ENCODE data around the gene THPO. TPM values are rescaled to one million over a fixed set of nuclear protein-coding genes. Genes with fewer than 3 reads are reported as not detected.

The THPO gene
- total RNA-seq, 1 donor from 2014 or later: not detected

DNA sequence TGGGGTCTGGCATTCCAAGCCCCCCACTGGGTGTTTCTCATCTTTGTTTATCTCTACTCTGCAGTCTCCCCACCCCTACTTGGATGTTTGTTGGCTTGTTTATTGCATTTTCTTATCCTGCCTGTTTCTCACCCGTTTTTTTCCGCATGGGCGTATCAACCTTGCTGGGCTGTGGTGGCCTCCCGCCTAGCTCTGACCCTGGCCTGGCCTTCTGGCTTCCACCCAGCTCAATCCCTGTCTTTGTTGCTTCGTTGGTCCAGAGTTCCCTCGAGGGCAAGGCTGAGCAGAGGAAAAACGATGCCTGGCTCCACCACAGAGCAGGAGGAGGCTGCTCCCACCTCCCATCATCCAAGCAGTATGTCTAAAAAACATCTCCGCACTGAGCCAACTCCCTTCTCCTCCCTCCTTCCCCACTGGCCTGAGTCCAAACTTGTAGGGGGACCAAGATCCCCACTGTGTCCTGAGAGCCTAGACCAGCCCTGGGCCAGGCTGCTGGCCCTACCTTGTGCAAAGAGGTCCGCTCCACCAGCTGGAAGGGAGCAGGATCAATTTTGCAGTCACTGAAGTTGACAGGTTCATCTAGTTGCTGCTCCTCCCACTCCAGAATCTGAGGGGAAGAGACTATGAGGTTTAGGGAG lies 26.4 kb downstream of the THPO start:
- ChIA-PET CTCF (interaction anchor here (0.6 kb wide), 1 partner anchor 162 kb away, joined by 3 read pairs; no protein-coding TSS in a partner anchor), POLR2A (no interaction called here)
- no peaks in the 10 kb centered on the region for H3K36me3 Mint-ChIP-seq (ENCODE audit: low read depth)
- DNase-seq (no peak), ATAC-seq (ENCODE audit: low read depth) (no peak)
- intact Hi-C loops (cut with micrococcal nuclease): no loop called here
- H3K27ac Mint-ChIP-seq: no peak overlapping the region
- no peaks in the 10 kb centered on the region for H3K4me1 Mint-ChIP-seq
- H3K9me3 Mint-ChIP-seq: no peaks in the 10 kb centered on the region
- H3K4me3 Mint-ChIP-seq: no peak overlapping the region
- TF ChIP-seq, protein P1, sequence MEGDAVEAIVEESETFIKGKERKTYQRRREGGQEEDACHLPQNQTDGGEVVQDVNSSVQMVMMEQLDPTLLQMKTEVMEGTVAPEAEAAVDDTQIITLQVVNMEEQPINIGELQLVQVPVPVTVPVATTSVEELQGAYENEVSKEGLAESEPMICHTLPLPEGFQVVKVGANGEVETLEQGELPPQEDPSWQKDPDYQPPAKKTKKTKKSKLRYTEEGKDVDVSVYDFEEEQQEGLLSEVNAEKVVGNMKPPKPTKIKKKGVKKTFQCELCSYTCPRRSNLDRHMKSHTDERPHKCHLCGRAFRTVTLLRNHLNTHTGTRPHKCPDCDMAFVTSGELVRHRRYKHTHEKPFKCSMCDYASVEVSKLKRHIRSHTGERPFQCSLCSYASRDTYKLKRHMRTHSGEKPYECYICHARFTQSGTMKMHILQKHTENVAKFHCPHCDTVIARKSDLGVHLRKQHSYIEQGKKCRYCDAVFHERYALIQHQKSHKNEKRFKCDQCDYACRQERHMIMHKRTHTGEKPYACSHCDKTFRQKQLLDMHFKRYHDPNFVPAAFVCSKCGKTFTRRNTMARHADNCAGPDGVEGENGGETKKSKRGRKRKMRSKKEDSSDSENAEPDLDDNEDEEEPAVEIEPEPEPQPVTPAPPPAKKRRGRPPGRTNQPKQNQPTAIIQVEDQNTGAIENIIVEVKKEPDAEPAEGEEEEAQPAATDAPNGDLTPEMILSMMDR (IDR thresholded peaks at IDR 0.05): no peak
- no peaks in the 10 kb centered on the region for H3K27me3 Mint-ChIP-seq

DNA sequence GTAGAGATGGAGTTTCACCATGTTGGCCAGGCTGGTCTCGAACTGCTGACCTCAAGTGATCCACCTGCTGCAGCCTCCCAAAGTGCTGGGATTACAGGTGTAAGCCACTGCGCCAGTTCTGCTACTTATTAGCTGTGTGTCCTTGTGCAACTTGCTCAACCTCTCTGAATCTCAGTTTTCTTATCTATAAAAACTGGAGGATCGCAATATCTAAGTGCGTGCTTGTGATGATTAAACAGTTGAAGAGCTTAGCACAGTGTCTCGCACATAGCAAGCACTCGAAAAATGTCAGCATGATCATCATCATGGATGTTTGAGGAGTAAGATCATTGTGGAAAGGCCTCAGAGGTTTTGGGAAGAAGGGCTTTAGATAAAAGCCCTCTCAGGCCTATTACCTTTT lies 27.4 kb downstream of the THPO start:
- ChIA-PET POLR2A (interaction anchor here (0.6 kb wide), 1 partner anchor 30 kb away, joined by 3 read pairs; no protein-coding TSS in a partner anchor), CTCF (no interaction called here)
- no peak overlapping the region for H3K4me3 Mint-ChIP-seq
- H3K27me3 Mint-ChIP-seq: no peaks in the 10 kb centered on the region
- H3K27ac Mint-ChIP-seq: no peak overlapping the region
- H3K36me3 Mint-ChIP-seq (ENCODE audit: low read depth): peaks cover 1% of the 10 kb centered on the region
- DNase-seq (no peak), ATAC-seq (ENCODE audit: low read depth) (no peak)
- no peaks in the 10 kb centered on the region for H3K9me3 Mint-ChIP-seq
- intact Hi-C loops (cut with micrococcal nuclease): no loop called here
- TF ChIP-seq, protein P1 (IDR thresholded peaks at IDR 0.05): no peak
- no peaks in the 10 kb centered on the region for H3K4me1 Mint-ChIP-seq

DNA sequence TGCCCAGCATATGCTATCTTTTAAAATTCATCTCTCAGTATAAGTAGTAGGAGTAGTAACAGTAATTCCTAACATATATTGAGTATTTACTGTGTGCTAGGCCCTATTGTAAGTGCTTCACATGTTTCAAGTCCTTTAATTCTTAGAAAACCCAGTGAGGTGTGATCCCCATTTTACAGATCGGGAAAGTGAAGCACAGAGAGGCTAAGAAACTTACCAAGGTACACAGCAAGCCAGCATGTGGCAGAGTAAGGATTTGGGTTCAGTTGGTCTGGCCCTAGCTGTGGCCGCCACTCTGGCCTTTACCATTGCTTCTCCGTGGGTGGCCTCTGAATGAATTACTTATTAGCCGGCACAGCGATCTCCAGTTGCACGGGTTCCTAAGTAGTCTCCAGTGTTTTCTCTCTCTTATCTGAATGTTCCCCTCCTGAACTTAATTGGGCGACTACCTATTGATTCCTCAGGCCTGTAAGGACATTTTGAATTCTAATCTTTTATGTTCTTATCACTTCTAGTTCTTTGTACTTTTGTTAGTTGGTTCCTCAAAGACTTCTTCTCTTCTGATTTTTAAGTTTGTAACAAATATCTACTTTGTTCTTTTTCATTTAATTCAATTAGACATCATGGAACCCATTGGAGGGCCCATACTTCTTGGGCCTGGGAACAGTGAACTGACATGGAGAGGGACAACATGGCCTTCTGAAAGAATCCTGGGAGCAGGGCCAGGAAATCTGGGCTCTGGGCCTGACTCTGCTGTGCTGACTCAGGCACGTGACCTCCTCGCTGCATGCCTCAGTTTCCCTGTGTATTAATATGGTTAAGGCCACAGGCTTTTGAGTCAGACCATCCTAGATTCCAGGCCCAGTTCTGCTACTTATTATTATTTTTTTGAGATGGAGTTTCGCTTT lies 28.2 kb downstream of the THPO start:
- CTCF ChIA-PET: no interaction called here
- Mint-ChIP-seq H3K4me1 (no peaks in the 10 kb centered on the region), H3K4me3 (no peak overlapping the region), H3K36me3 (ENCODE audit: low read depth) (peaks cover 3% of the 10 kb centered on the region), H3K27me3 (no peaks in the 10 kb centered on the region), H3K27ac (no peak overlapping the region), H3K9me3 (no peaks in the 10 kb centered on the region)
- intact Hi-C loops (cut with micrococcal nuclease): no loop called here
- POLR2A ChIA-PET: no interaction called here
- DNase-seq (no peak), ATAC-seq (ENCODE audit: low read depth) (no peak)
- TF ChIP-seq, protein P1 (IDR thresholded peaks at IDR 0.05): no peak

DNA sequence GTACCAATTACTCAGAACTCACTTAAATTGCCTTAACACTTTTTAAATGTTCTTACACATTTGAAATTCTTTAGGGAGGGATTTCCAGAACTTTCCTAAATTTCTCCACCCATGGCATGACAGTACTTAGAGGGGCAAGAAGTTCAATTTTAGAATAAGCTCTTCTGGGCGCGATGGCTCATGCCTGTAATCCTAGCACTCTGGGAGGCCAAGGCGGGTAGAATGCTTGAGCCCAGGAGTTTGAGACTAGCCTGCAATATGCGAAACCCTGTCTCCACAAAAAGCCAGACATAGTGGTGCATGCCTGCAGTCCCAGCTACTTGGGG lies 30.0 kb downstream of the THPO start:
- intact Hi-C loops (cut with micrococcal nuclease): no loop called here
- Mint-ChIP-seq H3K4me3 (no peak overlapping the region), H3K27me3 (no peaks in the 10 kb centered on the region), H3K9me3 (no peaks in the 10 kb centered on the region), H3K27ac (no peak overlapping the region), H3K4me1 (no peaks in the 10 kb centered on the region), H3K36me3 (ENCODE audit: low read depth) (peaks cover 7% of the 10 kb centered on the region)
- DNase-seq (no peak), ATAC-seq (ENCODE audit: low read depth) (no peak)
- ChIA-PET POLR2A (no interaction called here), CTCF (no interaction called here)
- TF ChIP-seq, protein P1 (IDR thresholded peaks at IDR 0.05): no peak

DNA sequence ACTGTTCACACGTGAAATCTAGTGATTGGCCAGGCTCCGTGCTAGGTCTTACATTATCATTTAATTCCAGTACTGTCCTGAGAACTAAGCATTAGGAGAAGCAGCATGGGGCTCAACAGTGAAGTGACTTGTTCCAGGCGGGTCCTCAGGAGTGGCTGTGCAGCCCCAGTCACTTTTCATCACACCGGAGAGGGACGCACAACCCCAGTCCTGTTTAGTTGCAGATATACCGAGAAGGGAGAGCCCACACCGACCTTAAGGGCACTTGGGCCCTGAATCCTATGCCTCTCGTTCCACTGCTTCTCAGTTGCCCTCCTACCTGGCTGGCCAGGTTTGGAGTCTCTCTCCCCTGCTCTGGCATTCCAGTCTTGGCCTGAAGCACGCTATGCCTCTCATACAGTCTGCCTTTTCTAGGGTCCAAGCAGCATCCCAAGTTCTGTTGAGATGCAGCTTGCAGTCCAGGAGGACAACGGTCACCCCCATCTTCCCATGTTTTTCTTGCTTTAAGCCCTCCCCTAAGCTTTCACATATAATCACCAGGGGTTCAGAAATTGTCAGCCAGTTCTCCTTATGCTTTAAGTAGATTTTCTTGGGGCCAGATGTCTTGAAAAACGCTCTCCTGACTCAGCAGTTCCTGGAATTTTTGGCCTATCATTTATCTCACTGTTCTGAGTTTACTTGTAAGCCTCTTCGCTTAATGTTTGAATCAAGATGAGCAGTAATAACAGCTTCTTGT lies 30.5 kb downstream of the THPO start:
- intact Hi-C loops (cut with micrococcal nuclease): no loop called here
- ChIA-PET POLR2A (no interaction called here), CTCF (no interaction called here)
- TF ChIP-seq, protein P1 (IDR thresholded peaks at IDR 0.05): no peak
- Mint-ChIP-seq H3K27me3 (no peaks in the 10 kb centered on the region), H3K4me3 (no peak overlapping the region), H3K36me3 (ENCODE audit: low read depth) (peaks cover 10% of the 10 kb centered on the region), H3K9me3 (no peaks in the 10 kb centered on the region), H3K4me1 (no peaks in the 10 kb centered on the region), H3K27ac (no peak overlapping the region)
- ATAC-seq (ENCODE audit: low read depth) (no peak), DNase-seq (no peak)
